Thymus (tissue), 11 donors: ENCODE measurements around the gene CCDC50. TPM values are rescaled to one million over a fixed set of nuclear protein-coding genes. Genes with fewer than 3 reads are reported as not detected.

ENCODE experiments used
- DNase-seq, 9 donors: peaks; one replicate each; pipeline ENCODE4 v3.0.0-alpha.2; 2013; ENCODE audit warnings: low spot score in 9 of 9, low read depth in 6 of 9, missing footprints in 1 of 9
- H3K27ac ChIP-seq, 2 donors: one replicate each; pipeline ENCODE4 v1.5.1; 2013; ENCODE audit warnings: control low read depth in 1 of 2, low read depth in 1 of 2, low read length in 1 of 2, mild to moderate bottlenecking in 1 of 2, moderate library complexity in 1 of 2
- H3K27me3 ChIP-seq, 2 donors: one replicate each; pipeline ENCODE4 v1.5.1; 2013; ENCODE audit warnings: low read length in 1 of 2; ENCODE audit not compliant: control insufficient read depth in 2 of 2, insufficient read depth in 1 of 2
- H3K36me3 ChIP-seq, 2 donors: one replicate each; pipeline ENCODE4 v1.5.1; 2013; ENCODE audit warnings: low read length in 1 of 2, mild to moderate bottlenecking in 1 of 2, moderate library complexity in 1 of 2; ENCODE audit not compliant: control insufficient read depth in 2 of 2, insufficient read depth in 2 of 2
- H3K4me1 ChIP-seq, 2 donors: one replicate each; pipeline ENCODE4 v1.5.1; 2013; ENCODE audit warnings: low read length in 2 of 2; ENCODE audit not compliant: control insufficient read depth in 2 of 2, insufficient read depth in 2 of 2
- H3K4me3 ChIP-seq, 2 donors: one replicate each; pipeline ENCODE4 v1.5.1; 2013; ENCODE audit warnings: low read length in 2 of 2, control low read depth in 1 of 2, mild to moderate bottlenecking in 1 of 2
- H3K9me3 ChIP-seq, 2 donors: one replicate each; pipeline ENCODE4 v1.5.1; 2013; ENCODE audit warnings: low read length in 1 of 2, mild to moderate bottlenecking in 1 of 2; ENCODE audit not compliant: control insufficient read depth in 2 of 2, insufficient read depth in 1 of 2
- WGBS: extraction: QIAGEN DNeasy Blood & Tissue Kit; methylation state at CpG from one replicate; pipeline ENCODE4 v1.1.7; 2013; 5-methylcytosine and 5-hydroxymethylcytosine counted together
- polyA plus RNA-seq: library from polyadenylated mRNA; stranded (reverse); fragments of 200-250 nt; gene quantifications from one replicate; pipeline ENCODE4 v1.2.3, GENCODE V29; 2013
- total RNA-seq: library from RNA; stranded (reverse); fragments of 120-200 nt; gene quantifications from one replicate; pipeline ENCODE4 v1.2.4, GENCODE V29; 2013
- donor health status: healthy.

CCDC50 gene
- total and polyA plus RNA-seq, 2 donors = 22.0 to 30.9 TPM

DNA sequence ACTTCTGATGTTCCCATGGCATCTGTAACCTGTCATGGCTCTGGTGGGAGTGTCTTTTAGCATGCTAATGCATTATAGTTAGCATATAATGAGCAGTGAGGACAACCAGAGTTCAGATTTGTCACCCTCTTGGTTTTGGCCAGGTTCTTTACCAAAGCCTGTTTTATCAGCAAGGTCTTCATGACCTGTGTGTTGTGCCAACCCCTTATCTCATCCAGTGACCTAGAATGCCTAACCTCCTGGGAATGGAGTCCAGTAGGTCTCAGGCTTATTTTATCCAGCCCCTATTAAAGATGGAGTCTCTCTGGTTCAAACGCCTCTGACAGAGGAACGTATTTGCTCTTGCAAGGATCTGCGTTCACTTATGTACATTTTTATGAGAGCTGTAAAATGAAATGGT is 61.4 kb downstream of the CCDC50 start:
- Histone ChIP-seq H3K9me3 (no peaks in the 10 kb centered on the region), H3K4me1 (no peaks in the 10 kb centered on the region), H3K27me3 (no peaks in the 10 kb centered on the region), H3K27ac (no peak overlapping the region), H3K36me3 (no peaks in the 10 kb centered on the region), H3K4me3 (no peak overlapping the region)
- WGBS = 97% methylated on average over 3 of the region's 3 CpGs
- DNase-seq = no peak

DNA sequence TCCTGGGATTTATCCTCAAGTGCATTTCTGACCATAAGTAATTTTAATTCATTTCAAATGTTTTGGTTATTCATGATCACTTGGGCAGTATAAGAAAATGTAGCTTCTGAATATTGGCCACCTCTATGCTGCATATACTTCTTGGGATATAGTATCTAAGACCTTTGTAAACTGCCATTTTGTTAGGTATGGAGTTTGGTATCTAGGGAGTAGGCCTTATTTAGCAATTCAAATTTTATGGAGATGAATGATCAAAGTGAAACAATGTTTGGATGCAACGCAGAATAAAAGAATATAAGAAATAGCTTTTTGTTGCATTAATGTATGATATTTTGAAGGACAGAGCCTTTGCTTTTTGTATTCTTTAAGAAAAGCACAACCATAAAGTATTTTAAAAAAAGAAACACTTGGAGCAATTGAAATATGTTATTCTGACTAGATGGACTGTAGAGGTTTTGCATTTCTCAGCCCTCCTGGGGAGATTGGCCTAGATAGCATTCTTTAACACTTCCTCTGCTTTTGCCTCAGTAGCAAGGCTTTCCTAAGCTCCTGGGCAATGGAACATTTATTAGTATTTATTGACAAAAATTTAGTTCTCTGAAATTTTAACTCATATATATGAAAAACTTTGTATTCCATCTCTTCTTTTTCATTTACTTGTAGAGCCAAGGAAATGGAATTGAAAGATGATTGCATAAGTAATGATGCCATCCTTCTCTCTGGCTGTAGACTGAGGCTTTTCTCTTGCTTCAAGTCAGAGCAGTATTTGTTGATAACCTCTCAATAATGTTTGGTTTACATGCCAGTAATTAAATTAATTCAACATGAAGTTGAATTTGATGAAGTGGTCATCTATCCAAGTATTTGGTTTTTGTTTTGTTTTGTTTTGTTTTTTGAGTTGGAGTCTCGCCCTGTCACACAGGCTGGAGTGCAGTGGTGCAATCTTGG is 62.9 kb downstream of the CCDC50 start:
- WGBS = 98% methylated on average over 2 of the region's 2 CpGs
- no peaks in the 10 kb centered on the region for H3K4me1 ChIP-seq
- no peak overlapping the region for H3K4me3 ChIP-seq
- no peaks in the 10 kb centered on the region for H3K36me3 ChIP-seq
- DNase-seq = no peak
- H3K27me3 ChIP-seq = no peaks in the 10 kb centered on the region
- no peaks in the 10 kb centered on the region for H3K9me3 ChIP-seq
- no peak overlapping the region for H3K27ac ChIP-seq

DNA sequence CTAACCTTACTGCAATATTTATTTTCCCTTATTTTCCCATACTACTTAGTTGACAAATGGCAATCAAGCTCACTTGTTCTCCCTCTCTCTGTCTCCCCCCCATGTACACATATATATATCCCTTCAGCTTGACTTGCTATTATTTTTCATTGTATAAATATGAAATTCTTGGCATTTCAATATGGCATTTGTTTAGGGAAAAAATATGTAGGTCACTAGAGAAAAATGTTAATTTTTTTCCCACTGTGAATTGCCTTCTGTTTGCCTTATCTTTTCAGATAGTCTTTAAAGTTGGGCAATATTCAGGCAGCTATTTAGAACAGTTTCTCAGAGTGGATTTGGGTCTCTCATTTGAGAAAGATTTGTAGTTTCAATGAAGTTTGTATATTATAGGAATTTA is 64.0 kb downstream of the CCDC50 start:
- Histone ChIP-seq H3K9me3 (no peaks in the 10 kb centered on the region), H3K36me3 (no peaks in the 10 kb centered on the region), H3K4me1 (no peaks in the 10 kb centered on the region), H3K4me3 (no peak overlapping the region), H3K27ac (no peak overlapping the region), H3K27me3 (no peaks in the 10 kb centered on the region)
- no peak for DNase-seq

DNA sequence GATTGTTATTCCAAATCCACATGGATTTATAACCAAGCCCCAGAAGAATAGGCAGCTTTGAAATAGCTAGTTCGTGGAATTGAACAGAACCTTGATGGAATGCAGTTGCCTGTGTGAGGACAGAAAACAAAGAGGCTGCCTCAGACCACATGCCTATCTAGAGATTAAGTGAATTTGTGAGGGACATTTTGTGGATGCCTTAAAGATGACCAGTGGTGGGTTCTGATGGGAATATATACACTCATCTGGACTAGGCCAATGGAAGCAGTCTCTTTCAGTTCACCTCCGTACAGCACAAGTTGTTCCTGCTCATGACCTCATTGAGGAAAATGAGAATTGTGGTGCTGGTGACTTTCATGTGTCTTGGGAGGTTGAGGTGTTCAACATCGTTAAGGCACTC is 68.6 kb downstream of the CCDC50 start:
- no peak for DNase-seq
- Histone ChIP-seq H3K27ac (no peak overlapping the region), H3K4me1 (no peaks in the 10 kb centered on the region)

DNA sequence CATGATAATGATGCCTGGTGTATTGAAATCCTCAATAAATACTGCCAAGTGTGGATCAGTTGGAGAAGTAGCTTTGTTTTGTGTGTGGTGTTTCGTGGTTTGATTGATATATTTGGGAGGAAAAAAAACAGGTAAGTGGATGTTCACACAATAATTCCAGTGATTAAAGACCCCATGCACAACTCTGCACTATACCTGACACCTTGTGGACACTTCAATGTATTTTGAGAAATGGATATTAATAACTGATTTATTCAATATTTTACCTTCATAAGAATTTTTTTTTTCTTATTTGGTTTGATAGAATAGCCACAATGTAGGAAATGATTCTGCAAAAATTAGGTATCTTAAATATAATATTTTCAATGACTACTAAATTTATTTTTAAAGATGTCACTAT is 69.4 kb downstream of the CCDC50 start:
- Histone ChIP-seq H3K27me3 (no peaks in the 10 kb centered on the region), H3K9me3 (no peaks in the 10 kb centered on the region), H3K27ac (no peak overlapping the region), H3K36me3 (no peaks in the 10 kb centered on the region), H3K4me1 (no peaks in the 10 kb centered on the region), H3K4me3 (no peak overlapping the region)
- WGBS = 95% methylated on average over 1 of the region's 1 CpG
- DNase-seq = no peak

More for the DNA sequence above, 68.6 kb downstream of the CCDC50 start:
- no peaks in the 10 kb centered on the region for H3K27me3 ChIP-seq
- no peaks in the 10 kb centered on the region for H3K36me3 ChIP-seq
- 97% methylated on average over 3 of the region's 3 CpGs for WGBS
- no peaks in the 10 kb centered on the region for H3K9me3 ChIP-seq
- no peak overlapping the region for H3K4me3 ChIP-seq

DNA sequence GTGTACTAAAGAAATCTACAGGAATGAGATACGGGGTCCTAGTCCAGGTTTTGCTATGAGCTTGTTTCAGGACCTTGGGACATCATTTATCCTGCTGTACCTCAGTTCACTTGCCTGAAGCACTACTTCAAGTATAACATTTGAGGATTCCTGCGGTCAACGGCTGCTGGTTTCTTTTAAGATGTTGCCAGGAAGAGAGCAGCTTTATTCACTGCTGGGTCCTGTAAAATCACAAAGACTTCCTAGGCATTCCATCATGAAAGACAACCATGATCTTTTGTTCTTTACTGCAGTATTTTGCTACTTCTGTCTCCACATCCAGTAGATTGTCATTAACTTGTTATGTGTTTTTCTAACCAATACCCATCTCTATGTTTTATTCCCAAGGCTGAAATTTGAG is 70.7 kb downstream of the CCDC50 start:
- Histone ChIP-seq H3K36me3 (no peaks in the 10 kb centered on the region), H3K4me3 (no peak overlapping the region), H3K9me3 (no peaks in the 10 kb centered on the region), H3K27me3 (no peaks in the 10 kb centered on the region), H3K27ac (no peak overlapping the region), H3K4me1 (no peaks in the 10 kb centered on the region)
- no peak for DNase-seq
- WGBS = 97% methylated on average over 3 of the region's 3 CpGs

DNA sequence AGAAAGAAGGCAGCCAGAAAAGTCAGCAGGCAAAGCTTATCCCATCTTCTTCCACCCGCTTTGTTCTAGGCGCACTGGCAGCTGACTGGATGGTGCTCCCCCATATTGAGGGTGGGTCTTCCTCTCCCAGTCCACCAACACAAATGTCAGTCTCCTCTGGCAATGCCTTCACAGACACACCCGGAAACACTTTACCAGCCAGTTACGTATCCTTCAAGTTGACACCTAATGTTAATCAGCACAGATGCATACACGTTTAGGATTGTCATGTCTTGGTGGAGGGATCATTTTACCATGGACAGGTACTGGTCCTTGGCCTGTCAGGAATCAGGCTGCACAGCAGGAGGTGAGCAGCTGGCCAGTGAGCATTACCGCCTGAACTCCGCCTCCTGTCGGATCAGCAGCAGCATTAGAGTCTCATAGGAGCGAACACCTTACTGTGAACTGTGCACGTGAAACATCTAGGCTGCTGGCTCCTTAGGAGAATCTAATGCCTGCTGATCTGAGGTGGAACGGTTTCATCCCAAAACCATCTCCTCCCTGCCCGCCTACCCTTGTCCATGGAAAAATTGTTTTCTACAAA is 72.7 kb downstream of the CCDC50 start:
- H3K36me3 ChIP-seq = no peaks in the 10 kb centered on the region
- H3K9me3 ChIP-seq = no peaks in the 10 kb centered on the region
- H3K4me3 ChIP-seq = no peak overlapping the region
- H3K4me1 ChIP-seq = no peaks in the 10 kb centered on the region
- no peak for DNase-seq
- no peaks in the 10 kb centered on the region for H3K27me3 ChIP-seq
- H3K27ac ChIP-seq = no peak overlapping the region
- WGBS = 87% methylated on average over 12 of the region's 12 CpGs

DNA sequence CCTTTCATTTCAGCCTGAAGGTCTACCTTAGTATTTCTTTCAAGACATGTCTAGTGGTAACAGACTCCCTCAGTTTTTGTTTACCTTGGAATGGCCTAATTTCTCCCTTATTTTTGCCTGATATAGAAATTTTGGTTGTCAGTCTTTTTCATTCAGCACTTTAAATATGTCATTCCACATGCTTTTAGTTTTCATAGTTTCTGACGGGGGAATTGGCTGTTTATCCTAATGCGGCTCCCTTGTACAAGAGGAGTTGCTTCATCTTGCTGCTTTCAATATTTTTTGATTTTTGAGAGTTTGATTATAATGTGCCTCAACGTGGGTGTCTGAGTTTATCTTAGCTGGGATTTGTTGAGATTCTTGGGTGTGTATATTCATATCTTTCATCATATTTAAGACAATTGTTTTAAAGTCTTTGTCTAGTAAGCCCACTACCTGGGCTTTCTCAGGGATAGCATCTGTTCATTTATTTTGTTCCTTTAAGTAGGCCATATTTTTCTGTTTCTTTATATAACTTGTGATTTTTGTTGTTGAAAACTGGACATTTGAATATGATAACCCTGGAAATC is 80.7 kb downstream of the CCDC50 start:
- 97% methylated on average over 3 of the region's 3 CpGs for WGBS
- no peaks in the 10 kb centered on the region for H3K36me3 ChIP-seq
- H3K9me3 ChIP-seq = no peaks in the 10 kb centered on the region
- H3K4me1 ChIP-seq = no peaks in the 10 kb centered on the region
- no peaks in the 10 kb centered on the region for H3K27me3 ChIP-seq
- no peak for DNase-seq
- H3K27ac ChIP-seq = no peak overlapping the region
- no peak overlapping the region for H3K4me3 ChIP-seq

DNA sequence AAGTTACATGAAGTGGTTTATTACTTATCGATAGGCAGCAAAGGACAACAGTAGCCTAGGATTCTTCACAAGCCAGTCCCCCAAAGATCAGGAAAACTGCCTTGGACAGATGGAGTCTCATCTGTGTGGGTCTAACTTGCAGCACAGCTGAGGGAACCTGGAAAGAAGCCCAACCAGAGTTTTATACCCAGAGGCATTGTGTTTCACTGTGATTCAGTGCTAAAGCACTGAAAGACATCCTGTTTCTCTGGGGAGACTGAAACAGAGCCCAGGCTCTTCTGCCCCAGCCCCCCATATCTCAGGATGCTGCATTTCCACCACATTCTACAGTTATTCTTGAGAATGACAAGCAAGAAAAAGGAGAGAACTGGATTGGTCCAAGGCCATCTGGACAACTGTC is 83.6 kb downstream of the CCDC50 start:
- Histone ChIP-seq H3K9me3 (no peaks in the 10 kb centered on the region), H3K27me3 (no peaks in the 10 kb centered on the region), H3K27ac (no peak overlapping the region), H3K4me1 (no peaks in the 10 kb centered on the region), H3K36me3 (no peaks in the 10 kb centered on the region), H3K4me3 (no peak overlapping the region)
- no peak for DNase-seq
- WGBS = 98% methylated on average over 1 of the region's 1 CpG
